HG03354 (cell line): Measurements from ENCODE around the gene MXD3.
"Not testable (repeated sequence)": the region's sequence is repeated elsewhere in the genome, so short reads cannot be mapped to it uniquely, and the experiment has no call there.

Experiments used
- ATAC-seq: cut with Tn5 transposase; IDR thresholded peaks from one replicate; pipeline ENCODE4 v1.9.1; 2021; ENCODE audit warnings: mild to moderate bottlenecking; ENCODE audit not compliant: unreplicated experiment, poor library complexity, severe bottlenecking

MXD3 gene

GRCh38 chr5:177306674-177307543 lies 4.8 kb downstream of the MXD3 start:
- no peak for ATAC-seq

- ATAC-seq: not testable (repeated sequence)
Observed at GRCh38 chr5:177306103-177306640, 5.5 kb downstream of the MXD3 start.

DNA sequence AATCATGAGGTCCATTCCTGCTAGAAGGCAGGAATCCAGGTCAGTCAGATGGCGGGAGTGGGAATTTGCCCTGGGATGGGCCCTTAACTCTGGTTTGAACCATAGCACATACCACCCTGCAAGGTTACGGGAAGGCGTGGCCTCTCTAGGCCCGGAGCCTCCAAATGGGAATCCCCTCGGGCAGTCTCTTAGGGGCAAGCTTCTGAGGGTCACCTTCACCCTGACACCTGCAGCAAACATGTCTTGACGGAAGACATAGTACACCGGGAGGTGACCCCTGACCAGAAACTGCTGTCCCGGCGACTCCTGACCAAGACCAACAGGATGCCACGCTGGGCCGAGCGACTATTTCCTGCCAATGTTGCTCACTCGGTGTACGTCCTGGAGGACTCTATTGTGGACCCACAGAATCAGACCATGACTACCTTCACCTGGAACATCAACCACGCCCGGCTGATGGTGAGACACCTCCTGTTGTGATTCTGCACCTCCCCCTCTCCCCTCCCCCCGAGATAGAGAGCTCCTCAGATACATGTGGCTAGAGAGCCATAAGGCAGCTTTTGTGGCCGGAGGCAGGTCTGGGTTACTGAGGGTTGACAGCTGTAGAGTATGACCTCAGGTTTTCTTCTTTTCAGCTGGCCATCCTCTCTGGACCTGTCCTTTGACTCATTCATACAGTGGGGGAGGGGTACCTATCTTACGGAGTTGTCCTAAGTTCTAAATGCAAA lies 7.1 kb downstream of the MXD3 start:
- no peak for ATAC-seq

DNA sequence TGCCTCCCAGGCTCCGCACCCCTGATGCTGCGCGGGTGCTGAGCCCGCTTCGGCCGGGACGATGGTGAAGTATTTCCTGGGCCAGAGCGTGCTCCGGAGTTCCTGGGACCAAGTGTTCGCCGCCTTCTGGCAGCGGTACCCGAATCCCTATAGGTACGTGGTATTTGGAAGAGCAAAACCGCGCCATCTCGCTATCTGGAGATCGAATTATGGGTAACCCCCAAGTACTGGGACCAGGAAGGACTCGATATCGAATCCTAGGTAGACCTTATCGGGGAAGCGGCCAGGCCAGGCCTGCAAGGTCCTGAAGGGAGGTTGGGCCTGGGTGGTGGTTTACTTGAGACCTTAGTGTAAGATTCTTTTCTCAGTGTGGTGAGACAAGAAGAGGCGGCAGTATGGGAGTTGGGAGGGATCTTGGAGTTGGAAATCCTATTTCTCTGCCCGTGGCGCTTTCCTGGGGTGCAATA lies 7.7 kb downstream of the MXD3 start:
- ATAC-seq: peak; percentile 7

GRCh38 chr5:177303121-177303924 lies 8.4 kb downstream of the MXD3 start, which contains the start of the genes PRELID1 and RAB24:
Gene PRELID1 (plus strand): TSS chr5:177303799. CDS start chr5:177303986, 187 bp downstream.
Gene RAB24 (minus strand): TSS chr5:177303719. CDS start chr5:177303288, 431 bp downstream.
- ATAC-seq: peak; percentile 73

DNA sequence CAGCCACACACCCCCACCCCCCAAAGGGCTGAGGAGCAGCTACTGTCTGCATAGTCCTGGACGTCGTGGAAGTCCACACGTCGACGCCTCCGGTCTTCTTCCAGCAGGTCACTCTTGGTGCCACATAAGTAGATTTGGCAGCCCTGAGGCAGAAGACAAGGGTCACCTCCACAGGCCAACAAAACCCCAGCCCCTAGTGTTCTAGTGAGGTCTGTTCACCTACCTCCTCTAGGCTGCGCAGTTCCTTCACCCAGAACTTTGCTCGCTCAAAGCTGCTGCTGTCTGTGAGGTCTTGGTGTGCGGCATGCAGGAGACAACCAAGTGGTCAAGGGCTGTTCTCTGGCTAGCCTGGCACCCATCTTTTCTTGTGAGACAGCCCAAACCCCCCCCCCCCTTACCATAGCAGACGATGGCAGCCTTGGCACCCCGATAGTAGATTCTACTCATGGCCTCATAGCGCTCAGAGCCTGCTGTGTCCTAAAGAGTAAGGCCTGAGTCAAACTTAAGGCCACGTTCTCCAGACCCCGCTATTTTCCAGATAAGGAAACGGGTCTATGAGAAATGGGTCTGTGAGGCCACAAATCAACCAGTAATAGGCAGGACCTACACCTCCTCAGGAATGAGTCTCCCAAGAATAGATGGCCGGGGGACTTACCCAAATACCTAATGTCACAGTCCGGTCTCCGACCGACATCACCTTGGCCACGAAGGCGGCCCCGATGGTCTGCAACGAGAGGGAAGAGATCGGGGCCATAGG lies 9.2 kb downstream of the MXD3 start:
- ATAC-seq: no peak

DNA sequence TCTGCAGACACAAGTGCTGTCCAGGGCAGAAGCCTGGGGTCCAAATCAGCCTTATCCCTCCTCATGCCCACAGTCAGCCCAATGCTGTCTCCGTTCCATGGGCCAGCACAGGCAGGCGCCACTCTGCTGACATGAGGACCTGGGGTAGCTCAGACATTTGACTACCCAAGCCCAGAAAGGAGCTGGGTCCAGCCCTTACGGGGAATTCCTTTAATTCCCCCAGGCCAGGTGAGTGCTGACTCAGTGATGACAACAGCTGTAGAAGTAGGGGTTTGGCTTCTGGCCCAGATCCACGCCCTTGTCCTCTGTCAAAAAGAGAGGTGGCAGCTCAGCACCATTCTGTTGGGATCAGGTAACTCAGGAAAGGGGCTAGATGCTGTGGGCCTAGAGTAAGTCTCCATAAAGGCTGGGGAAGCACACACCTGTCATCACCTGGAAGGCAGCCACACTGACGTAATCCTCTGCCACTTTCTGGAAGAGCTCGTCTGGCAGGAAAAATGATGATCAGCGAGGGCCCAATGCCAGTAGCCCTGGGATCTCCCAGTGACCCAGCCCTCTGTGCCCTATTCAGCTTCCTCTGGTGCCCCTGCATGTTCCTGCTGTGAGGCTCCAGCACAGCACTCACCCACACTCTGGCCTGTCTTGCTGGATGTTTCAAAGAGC lies 10.1 kb downstream of the MXD3 start:
- ATAC-seq: no peak

- no peak for ATAC-seq
Observed at GRCh38 chr5:177300951-177301350, 10.7 kb downstream of the MXD3 start.

- peak; percentile 43 for ATAC-seq
Observed at GRCh38 chr5:177300236-177300880, 11.3 kb downstream of the MXD3 start.

- no peak for ATAC-seq
Observed at GRCh38 chr5:177299697-177300096, 12.0 kb downstream of the MXD3 start.

DNA sequence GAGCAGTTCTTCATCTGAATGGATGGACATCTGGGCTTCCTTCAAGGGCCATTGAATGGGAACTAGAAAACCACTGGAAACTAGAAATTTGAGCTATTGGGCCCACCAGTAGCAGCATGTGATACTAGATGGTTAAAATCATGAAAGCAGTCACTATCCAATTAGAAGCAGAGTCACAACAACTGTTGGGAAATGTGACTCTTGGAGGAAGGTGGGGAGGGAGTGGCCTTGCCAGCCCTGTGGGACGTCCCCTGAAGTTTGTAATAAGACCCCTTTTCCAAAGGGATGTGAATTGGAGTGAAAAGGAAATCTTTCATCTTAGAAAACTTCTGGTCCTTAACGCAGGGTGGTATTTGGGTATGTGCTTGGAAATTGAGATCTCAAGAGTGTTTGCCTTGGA lies 13.8 kb downstream of the MXD3 start:
- ATAC-seq: no peak

- ATAC-seq: no peak
Observed at GRCh38 chr5:177296581-177296980, 15.1 kb downstream of the MXD3 start.

DNA sequence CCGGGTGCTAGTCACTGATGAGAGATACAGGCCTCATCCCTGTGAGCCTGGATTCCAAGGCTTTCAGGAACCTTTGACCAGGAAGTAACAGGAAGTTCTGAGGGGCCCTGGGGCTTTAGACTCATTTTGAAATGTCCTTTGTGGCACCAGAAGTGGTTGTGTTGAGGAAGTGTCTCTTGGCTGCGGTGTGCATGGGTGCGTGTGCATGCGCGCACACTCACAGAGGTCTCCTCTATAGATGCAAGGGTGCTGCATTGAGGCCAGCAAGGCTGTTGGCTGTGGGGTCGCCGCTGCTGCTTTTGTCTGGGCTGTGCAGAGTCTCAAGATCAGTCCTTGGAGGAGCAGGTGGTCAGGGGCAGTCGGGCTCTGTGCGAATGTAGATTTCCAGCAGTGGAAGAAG lies 15.8 kb downstream of the MXD3 start:
- ATAC-seq: no peak

GRCh38 chr5:177294632-177295031 lies 17.1 kb downstream of the MXD3 start:
- ATAC-seq: no peak

DNA sequence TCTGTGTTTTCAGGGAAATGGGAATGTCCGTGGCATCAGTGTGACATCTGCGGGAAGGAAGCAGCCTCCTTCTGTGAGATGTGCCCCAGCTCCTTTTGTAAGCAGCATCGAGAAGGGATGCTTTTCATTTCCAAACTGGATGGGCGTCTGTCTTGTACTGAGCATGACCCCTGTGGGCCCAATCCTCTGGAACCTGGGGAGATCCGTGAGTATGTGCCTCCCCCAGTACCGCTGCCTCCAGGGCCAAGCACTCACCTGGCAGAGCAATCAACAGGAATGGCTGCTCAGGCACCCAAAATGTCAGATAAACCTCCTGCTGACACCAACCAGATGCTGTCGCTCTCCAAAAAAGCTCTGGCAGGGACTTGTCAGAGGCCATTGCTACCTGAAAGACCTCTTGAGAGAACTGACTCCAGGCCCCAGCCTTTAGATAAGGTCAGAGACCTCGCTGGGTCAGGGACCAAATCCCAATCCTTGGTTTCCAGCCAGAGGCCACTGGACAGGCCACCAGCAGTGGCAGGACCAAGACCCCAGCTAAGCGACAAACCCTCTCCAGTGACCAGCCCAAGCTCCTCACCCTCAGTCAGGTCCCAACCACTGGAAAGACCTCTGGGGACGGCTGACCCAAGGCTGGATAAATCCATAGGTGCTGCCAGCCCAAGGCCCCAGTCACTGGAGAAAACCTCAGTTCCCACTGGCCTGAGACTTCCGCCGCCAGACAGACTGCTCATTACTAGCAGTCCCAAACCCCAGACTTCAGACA lies 17.7 kb downstream of the MXD3 start:
- ATAC-seq: no peak

- no peak for ATAC-seq
Observed at GRCh38 chr5:177291735-177292134, 20.0 kb downstream of the MXD3 start.

DNA sequence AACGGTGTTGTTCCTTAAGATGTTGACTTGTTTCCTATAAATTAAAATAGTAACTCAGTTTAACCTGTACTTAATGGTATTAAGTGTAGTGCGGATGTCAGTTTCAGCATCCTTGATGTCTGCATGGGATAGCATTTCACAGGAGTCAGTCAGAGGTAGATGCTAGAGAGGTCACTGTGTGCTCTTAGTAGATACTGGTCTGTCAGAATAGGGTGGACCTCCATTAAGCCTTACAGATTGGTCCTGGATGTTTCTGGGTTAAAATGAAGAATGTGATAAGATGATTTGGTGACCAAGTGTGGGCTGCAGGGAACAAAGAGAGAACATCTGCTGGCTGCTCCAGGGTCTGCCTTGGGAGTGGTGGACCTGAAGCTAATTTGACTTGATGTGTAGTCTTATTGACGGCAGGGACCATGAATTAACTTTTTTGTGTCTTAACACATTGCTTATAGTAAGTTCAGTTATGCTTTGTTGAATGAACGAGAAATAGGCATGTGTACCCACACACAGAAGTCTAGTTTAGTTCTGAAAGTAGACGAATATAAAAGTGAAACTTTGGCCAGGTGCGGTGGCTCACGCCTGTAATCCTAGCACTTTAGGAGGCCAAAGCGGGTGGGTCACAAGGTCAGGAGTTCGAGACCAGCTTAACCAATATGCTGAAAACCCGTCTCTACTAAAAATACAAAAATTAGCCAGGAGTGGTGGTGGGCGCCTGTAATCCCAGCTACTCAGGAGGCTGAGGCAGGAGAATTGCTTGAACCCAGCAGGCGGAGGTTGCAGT lies 20.7 kb downstream of the MXD3 start:
- ATAC-seq: no peak
